GM21529 (cell line): ENCODE data around the gene HNRNPA1.
"Not testable (repeated sequence)": the region's sequence is repeated elsewhere in the genome, so short reads cannot be mapped to it uniquely, and the experiment has no call there.

ENCODE experiments used
- ATAC-seq: cut with Tn5 transposase; IDR thresholded peaks from one replicate; pipeline ENCODE4 v1.9.1; 2021; ENCODE audit not compliant: unreplicated experiment

The HNRNPA1 gene

GRCh38 chr12:54273981-54274380, 6.5 kb upstream of the HNRNPA1 start:
- ATAC-seq: no peak

- no peak for ATAC-seq
Observed at GRCh38 chr12:54276368-54276767, 4.2 kb upstream of the HNRNPA1 start.

GRCh38 chr12:54277823-54278276, 2.7 kb upstream of the HNRNPA1 start:
- no peak for ATAC-seq

- ATAC-seq: no peak
Observed at GRCh38 chr12:54279227-54279631, 1.3 kb upstream of the HNRNPA1 start.

GRCh38 chr12:54279632-54280467, 676 bp upstream of the HNRNPA1 start, which contains the start of gene CBX5:
Gene CBX5 (minus strand): TSS chr12:54280122. CDS start chr12:54257650, 22,472 bp downstream.
- peak; percentile 77 for ATAC-seq

GRCh38 chr12:54281261-54281638, 724 bp downstream of the HNRNPA1 start:
- ATAC-seq: not testable (repeated sequence)

GRCh38 chr12:54281694-54282093, 1.2 kb downstream of the HNRNPA1 start:
- ATAC-seq: not testable (repeated sequence)

- ATAC-seq: no peak
Observed at GRCh38 chr12:54282949-54283593, 2.5 kb downstream of the HNRNPA1 start.

GRCh38 chr12:54284070-54284780, 3.7 kb downstream of the HNRNPA1 start:
- ATAC-seq: not testable (repeated sequence)

- no peak for ATAC-seq
Observed at GRCh38 chr12:54285150-54286041, 4.9 kb downstream of the HNRNPA1 start.

- ATAC-seq: no peak
Observed at GRCh38 chr12:54286042-54287030, 5.8 kb downstream of the HNRNPA1 start.

GRCh38 chr12:54287261-54288157, 7.0 kb downstream of the HNRNPA1 start:
- no peak for ATAC-seq

GRCh38 chr12:54292083-54292930, 11.8 kb downstream of the HNRNPA1 start:
- no peak for ATAC-seq

- ATAC-seq: no peak
Observed at GRCh38 chr12:54292931-54293241, 12.4 kb downstream of the HNRNPA1 start.

- peak; percentile 53 for ATAC-seq
Observed at GRCh38 chr12:54294152-54294952, 13.8 kb downstream of the HNRNPA1 start.

GRCh38 chr12:54294953-54295566, 14.5 kb downstream of the HNRNPA1 start:
- ATAC-seq: no peak
